GM21528 (cell line): ENCODE measurements around the gene SLITRK1.

Source experiments
- ATAC-seq: cut with Tn5 transposase; IDR thresholded peaks from one replicate; pipeline ENCODE4 v1.9.1; 2021; ENCODE audit warnings: mild to moderate bottlenecking, moderate library complexity; ENCODE audit not compliant: unreplicated experiment, low FRiP score

SLITRK1 gene, protein sequence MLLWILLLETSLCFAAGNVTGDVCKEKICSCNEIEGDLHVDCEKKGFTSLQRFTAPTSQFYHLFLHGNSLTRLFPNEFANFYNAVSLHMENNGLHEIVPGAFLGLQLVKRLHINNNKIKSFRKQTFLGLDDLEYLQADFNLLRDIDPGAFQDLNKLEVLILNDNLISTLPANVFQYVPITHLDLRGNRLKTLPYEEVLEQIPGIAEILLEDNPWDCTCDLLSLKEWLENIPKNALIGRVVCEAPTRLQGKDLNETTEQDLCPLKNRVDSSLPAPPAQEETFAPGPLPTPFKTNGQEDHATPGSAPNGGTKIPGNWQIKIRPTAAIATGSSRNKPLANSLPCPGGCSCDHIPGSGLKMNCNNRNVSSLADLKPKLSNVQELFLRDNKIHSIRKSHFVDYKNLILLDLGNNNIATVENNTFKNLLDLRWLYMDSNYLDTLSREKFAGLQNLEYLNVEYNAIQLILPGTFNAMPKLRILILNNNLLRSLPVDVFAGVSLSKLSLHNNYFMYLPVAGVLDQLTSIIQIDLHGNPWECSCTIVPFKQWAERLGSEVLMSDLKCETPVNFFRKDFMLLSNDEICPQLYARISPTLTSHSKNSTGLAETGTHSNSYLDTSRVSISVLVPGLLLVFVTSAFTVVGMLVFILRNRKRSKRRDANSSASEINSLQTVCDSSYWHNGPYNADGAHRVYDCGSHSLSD

DNA sequence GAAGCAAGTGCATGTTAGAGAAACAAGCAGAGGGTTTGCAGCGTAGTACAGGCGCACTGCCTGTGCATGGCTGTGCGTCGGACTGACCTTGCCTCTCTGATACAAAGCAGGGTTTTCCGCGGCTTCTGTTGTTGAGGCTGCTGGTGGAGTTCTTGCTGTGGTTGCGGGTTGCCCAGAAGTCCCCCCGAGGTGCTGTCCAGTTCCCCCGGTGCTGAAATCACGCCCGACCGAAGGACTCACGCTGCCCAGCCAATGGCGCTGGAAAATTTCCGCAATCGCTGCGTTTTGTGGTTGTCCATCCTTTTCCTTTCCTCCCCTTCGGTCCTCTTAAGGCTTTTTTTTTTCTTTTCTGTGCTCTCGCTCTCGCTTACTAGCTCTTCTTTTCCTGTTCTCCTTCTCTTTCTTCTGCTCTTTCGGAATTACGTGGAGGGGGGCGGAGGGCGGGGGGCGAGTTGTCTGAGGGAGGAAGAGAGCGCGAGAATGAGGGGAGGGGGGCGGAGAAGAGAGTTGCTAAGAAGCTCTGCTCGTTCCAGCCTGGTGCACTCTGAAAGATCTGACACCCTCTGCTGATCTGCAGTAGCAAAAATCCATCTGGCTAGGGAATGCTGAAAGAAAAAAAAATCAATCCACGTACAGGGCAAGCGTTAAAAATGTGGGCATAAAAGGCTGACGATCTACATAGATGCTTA, at the start of gene SLITRK1:
SLITRK1 (minus strand) TSS at position 558 of the 689 bp plus-strand sequence. CDS start 967 bp downstream, outside the sequence.
- ATAC-seq: no peak

GRCh38 chr13:83929157-83929556, 46.9 kb upstream of the SLITRK1 start:
- ATAC-seq: no peak

DNA sequence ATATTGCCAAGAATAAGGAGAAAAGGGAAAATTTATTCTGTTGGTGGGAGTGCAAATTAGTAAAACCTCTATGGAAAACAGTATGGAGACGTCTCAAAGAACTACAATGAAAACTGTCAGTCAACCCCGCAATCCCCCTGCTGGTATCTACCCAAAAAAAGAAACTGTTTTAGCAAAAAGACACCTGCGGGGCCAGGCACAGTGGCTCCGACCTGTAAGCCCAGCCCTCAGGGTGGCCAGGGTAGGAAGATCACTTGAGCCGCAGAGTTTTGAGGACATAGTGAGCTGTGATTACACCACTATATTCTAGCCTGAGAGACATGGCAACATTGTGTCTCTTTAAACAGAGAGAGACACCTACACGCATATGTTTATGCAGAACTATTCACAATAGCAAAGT, 37.5 kb upstream of the SLITRK1 start:
- ATAC-seq: no peak

DNA sequence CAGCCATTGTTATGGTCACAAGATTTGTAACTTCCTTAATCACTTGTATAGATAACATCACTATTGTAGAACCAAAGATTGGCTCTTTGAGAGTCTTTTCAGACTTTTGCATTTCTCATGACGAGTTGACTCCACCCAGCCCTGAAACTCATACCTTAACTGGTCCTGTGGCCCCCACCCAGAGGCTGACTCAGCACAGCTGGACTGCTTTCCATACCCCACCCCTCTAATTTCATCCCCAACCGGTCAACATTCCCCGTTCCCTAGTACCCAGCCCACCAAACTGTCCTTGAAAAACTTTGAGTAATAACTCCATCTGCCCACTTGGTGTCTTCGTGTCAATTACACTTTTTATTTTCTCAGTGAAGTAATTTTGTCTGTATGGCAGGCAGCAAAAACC, 32.1 kb upstream of the SLITRK1 start:
- ATAC-seq: no peak

GRCh38 chr13:83907196-83907989, 25.1 kb upstream of the SLITRK1 start:
- no peak for ATAC-seq

DNA sequence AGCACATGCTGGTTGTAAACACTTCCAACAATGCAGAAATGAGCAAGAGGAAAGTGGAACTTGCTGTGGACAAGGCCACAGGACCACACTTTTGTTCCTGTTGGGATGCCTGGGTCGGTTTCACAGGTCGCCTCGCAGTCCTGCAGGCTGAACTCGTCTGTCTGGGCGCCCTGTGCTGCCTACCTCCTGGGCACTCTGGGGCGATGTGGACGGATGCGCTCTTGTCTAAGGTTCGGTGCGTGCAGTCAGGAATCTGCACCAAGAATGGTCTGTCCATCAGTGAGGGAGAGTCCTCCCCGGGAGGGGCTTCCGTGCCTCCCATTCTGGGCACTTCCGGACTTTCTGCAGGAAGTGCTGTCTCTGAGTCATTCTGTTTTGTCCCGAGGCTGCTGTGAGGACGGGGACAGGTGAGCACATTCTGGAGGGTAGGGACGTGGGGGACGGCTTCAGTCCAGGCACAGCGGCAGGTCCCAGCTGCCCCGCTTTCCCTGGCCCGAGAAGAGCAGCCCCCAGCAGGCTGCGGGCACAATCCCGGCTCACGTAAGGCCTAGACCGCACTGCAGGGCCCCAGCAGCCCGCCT, 24.1 kb upstream of the SLITRK1 start:
- no peak for ATAC-seq

DNA sequence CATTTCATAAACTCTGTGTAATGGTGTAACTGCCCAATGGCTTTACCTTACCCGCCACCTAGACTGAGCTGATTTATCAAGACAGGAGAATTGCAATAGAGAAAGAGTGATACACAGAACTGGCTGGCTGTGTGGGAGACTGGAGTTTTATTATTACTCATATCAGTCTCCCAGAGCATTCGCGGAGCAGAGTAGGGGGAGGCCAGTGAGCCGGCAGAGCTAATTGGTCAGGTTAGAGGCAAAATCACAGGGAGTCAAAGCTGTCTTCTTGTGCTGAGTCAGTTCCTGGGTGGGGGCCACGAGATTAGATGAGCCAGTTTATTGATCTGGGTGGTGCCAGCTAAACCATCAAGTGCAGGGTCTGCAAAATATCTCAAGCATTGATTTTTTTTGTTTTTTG, 23.4 kb upstream of the SLITRK1 start:
- ATAC-seq: no peak

GRCh38 chr13:83895994-83896580, 13.8 kb upstream of the SLITRK1 start:
- ATAC-seq: no peak

GRCh38 chr13:83890358-83890757, 8.1 kb upstream of the SLITRK1 start:
- ATAC-seq: no peak

- no peak for ATAC-seq
Measured at GRCh38 chr13:83884141-83884540, 1.9 kb upstream of the SLITRK1 start.

DNA sequence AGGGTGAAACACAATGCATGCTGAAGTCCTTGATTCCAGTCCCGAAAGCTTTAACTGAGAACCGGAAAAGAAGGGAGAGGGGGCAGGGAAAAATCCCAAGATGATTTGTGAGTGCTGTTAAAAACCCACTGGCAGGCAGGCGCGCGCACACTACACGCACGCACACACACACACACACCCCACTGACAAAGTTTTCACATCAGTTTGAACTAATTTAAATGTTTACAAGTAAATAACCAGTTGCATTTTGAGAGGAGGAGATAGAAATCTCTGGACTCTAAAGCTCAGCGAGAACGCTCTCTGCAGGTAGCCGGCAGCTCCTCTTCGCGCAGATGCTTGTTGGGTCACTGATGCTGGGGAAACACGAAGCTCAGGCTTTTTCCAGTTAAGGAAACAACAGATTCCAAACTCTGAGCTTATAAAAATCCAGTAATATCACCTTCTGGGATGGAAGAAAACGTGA, 818 bp upstream of the SLITRK1 start:
- no peak for ATAC-seq

- ATAC-seq: no peak
Measured at GRCh38 chr13:83882606-83882959, 309 bp upstream of the SLITRK1 start.

DNA sequence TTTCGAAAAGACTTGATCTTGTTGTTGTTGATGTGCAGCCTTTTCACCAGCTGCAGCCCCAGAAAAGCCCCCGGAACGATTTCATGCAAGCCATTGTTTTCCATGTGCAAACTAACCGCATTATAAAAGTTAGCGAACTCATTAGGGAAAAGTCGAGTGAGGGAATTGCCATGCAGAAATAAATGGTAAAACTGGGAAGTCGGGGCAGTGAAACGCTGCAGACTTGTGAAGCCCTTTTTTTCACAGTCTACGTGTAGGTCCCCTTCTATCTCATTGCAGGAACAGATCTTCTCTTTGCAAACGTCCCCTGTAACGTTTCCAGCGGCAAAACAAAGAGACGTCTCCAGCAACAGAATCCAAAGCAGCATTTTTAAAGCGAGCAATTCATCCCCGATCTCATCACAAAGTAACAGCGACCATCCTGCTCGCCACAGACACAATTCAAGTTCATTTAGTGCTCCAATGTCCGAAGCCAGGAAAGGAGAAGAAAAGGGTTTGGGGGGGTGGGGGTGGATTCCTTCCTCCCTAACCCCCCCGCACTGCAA, 1.1 kb downstream of the SLITRK1 start:
- no peak for ATAC-seq

DNA sequence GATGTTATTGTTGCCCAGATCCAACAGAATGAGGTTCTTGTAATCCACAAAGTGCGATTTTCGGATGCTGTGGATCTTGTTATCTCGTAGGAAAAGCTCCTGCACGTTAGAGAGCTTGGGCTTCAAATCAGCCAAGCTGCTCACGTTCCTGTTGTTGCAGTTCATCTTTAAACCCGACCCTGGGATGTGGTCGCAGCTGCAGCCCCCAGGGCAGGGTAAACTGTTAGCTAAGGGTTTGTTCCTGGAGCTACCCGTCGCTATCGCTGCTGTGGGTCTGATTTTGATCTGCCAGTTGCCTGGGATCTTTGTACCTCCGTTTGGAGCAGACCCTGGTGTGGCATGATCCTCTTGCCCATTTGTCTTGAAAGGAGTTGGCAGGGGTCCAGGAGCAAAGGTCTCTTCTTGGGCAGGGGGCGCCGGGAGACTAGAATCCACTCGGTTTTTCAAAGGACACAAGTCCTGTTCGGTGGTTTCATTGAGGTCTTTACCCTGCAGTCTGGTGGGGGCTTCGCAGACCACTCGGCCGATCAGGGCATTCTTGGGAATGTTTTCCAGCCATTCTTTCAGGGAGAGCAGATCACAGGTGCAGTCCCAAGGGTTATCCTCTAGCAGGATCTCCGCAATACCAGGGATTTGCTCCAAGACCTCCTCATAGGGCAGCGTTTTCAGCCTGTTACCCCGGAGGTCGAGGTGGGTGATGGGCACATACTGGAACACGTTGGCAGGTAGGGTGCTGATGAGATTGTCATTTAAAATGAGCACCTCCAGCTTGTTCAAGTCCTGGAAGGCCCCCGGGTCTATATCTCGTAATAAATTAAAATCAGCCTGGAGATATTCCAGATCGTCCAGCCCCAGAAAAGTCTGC, 1.8 kb downstream of the SLITRK1 start:
- no peak for ATAC-seq

- no peak for ATAC-seq
Measured at GRCh38 chr13:83879431-83880171, 2.7 kb downstream of the SLITRK1 start.

- ATAC-seq: no peak
Measured at GRCh38 chr13:83878691-83879430, 3.4 kb downstream of the SLITRK1 start.

GRCh38 chr13:83877651-83878355, 4.5 kb downstream of the SLITRK1 start:
- no peak for ATAC-seq
